ENCODE results near the gene MRPS15. TPM values are rescaled to one million over a fixed set of nuclear protein-coding genes. Genes with fewer than 3 reads are reported as not detected.

MRPS15 gene
- total and polyA plus RNA-seq, 2 donors (not counting 3 experiments of a cell fraction or from before 2014, with no cell fraction given): 47.1 to 105 TPM

DNA sequence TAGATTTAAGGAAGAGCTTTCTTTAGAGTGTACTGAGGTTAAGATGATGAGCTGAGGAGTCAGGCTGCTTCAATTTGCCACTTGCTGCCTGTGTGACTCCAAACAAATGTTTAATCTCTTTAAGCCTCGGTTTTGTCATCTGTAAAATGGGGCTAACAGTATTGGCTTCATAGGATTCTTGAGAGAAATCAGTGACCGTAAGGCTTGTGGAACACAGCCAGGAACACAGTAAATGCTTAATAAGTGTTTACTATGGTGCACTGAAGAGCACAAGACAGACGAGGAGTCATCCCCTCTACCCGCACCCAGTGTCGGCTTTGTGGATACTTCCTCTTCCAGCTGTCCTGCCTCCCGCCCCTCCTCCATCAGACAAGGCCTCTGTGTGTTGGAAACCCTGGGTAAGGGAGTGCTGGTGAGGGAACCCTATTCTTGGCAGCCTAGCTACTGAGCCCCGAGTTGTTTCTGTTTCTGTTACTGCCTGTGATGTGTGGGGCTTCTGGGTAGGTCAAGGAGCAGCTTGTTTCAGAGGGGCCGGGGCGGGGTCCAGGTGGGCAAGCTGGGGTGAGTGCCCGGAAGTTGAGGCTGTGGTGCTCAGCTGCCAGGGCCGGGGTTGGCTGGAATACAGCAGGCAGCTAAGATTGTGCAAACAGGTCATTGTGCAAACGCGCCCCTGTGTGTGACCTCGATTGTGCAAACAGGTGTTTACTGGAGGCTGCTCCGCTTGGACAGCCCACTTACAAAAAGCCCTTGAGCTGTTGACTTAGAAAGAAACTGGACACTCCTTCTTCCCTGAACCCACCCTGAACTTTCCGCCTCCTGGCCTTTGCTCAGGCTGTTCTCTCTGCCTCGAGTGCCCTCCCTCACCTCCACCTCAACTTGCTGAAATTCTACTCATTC, 22.5 kb upstream of the MRPS15 start:
- Histone ChIP-seq H3K4me1 (ENCODE audit: control insufficient read depth, extremely low read depth, insufficient read depth, low read length) (no peaks in the 10 kb centered on the region), H3K36me3 (ENCODE audit: control insufficient read depth in 2 of 2, extremely low read depth in 1 of 2, insufficient read depth in 2 of 2, low read length in 2 of 2) (no peaks in the 10 kb centered on the region), H3K9ac (replicated peaks; ENCODE audit: extremely low read depth, insufficient read depth, low read length) (no peak overlapping the region), H4K20me1 (replicated peaks; ENCODE audit: control insufficient read depth, extremely low read depth, insufficient read depth, low read length) (no peaks in the 10 kb centered on the region), H3K27me3 (ENCODE audit: control insufficient read depth in 2 of 2, insufficient read depth in 2 of 2, low read length in 2 of 2) (peaks cover 2% of the 10 kb centered on the region in 2 experiments), H3K9me1 (replicated peaks; ENCODE audit: control insufficient read depth, extremely low read depth, insufficient read depth, low read length) (no peaks in the 10 kb centered on the region), H3K4me2 (ENCODE audit: insufficient read depth, low read length) (no peak overlapping the region), H3K79me2 (ENCODE audit: control insufficient read depth, insufficient read depth, low read length) (no peaks in the 10 kb centered on the region), H3K9me3 (replicated peaks; ENCODE audit: control insufficient read depth, insufficient read depth, low read length) (no peaks in the 10 kb centered on the region), H3K4me3 (replicated peaks in 1 of 3; ENCODE audit: insufficient read depth in 1 of 3, low read depth in 1 of 3, low read length in 3 of 3) (no peak overlapping the region), H3K27ac (ENCODE audit: insufficient read depth, low read depth, low read length) (no peak overlapping the region), H2AFZ (ENCODE audit: low read depth, low read length) (no peak overlapping the region)
- DNase-seq (ENCODE audit: low read depth, low spot score) (no peak), FAIRE-seq (no peak)
- dilution Hi-C loops (cut with MboI; ENCODE audit: extremely low pct_ligation_motif_present, low sequenced_read_pairs): no loop called here
- no peak for TF ChIP-seq MYC (IDR thresholded peaks at IDR 0.05; ENCODE audit: low read depth, low read length)
- no peak for TF ChIP-seq POLR2AphosphoS5 (IDR thresholded peaks at IDR 0.05; ENCODE audit: insufficient read depth, low read depth, low read length)
- TF ChIP-seq, protein P1, sequence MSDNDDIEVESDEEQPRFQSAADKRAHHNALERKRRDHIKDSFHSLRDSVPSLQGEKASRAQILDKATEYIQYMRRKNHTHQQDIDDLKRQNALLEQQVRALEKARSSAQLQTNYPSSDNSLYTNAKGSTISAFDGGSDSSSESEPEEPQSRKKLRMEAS (IDR thresholded peaks at IDR 0.05; ENCODE audit: insufficient read depth, insufficient read length): no peak
- TF ChIP-seq POLR2A (IDR thresholded peaks at IDR 0.05; ENCODE audit: low read depth, low read length): no peak
- no peak for TF ChIP-seq FOS (IDR thresholded peaks at IDR 0.05; ENCODE audit: borderline replicate concordance, insufficient read depth, low read length)
- no peak for TF ChIP-seq EZH2 (IDR thresholded peaks at IDR 0.05; ENCODE audit: borderline replicate concordance, low read depth, low read length, severe bottlenecking)
- TF ChIP-seq, protein P2, sequence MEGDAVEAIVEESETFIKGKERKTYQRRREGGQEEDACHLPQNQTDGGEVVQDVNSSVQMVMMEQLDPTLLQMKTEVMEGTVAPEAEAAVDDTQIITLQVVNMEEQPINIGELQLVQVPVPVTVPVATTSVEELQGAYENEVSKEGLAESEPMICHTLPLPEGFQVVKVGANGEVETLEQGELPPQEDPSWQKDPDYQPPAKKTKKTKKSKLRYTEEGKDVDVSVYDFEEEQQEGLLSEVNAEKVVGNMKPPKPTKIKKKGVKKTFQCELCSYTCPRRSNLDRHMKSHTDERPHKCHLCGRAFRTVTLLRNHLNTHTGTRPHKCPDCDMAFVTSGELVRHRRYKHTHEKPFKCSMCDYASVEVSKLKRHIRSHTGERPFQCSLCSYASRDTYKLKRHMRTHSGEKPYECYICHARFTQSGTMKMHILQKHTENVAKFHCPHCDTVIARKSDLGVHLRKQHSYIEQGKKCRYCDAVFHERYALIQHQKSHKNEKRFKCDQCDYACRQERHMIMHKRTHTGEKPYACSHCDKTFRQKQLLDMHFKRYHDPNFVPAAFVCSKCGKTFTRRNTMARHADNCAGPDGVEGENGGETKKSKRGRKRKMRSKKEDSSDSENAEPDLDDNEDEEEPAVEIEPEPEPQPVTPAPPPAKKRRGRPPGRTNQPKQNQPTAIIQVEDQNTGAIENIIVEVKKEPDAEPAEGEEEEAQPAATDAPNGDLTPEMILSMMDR (IDR thresholded peaks at IDR 0.05; ENCODE audit: extremely low read depth in 1 of 2, insufficient read depth in 1 of 2, low read depth in 1 of 2, low read length in 2 of 2): no peak
- no peak for TF ChIP-seq JUN (IDR thresholded peaks at IDR 0.05; ENCODE audit: borderline replicate concordance, insufficient read depth, insufficient read length, low read depth)
- TF ChIP-seq GATA2 (IDR thresholded peaks at IDR 0.05; ENCODE audit: insufficient read depth, insufficient read length, low read depth, low read length): no peak
- ChIA-PET POLR2A (no interaction called here), CTCF (no interaction called here)
- intact Hi-C loops (cut with micrococcal nuclease): no loop called here
- BruUV-seq (replicated peaks): no TSS peak

Measured in endothelial cell of umbilical vein (primary cell).